CD4-positive, alpha-beta T cell treated with Interferon gamma for 1 hour (primary cell): ENCODE measurements around the gene SYS1.
A peak's percentile ranks its signal among the peaks of the same experiment; 100 is the strongest.

Source experiments
- DNase-seq: peaks from one replicate; pipeline ENCODE4 v3.0.0-alpha.2; 2020

The SYS1 gene

GRCh38 chr20:45362804-45363610, at the start of gene SYS1:
SYS1 (plus strand) TSS chr20:45363156; CDS start chr20:45363532, 376 bp downstream.
- peak; percentile 98 for DNase-seq

- no peak for DNase-seq
Observed at GRCh38 chr20:45313943-45314342, 49.0 kb upstream of the SYS1 start.

GRCh38 chr20:45315672-45316071, 47.3 kb upstream of the SYS1 start:
- no peak for DNase-seq

GRCh38 chr20:45316150-45317080, 46.5 kb upstream of the SYS1 start:
- no peak for DNase-seq

- no peak for DNase-seq
Observed at GRCh38 chr20:45317826-45318225, 45.1 kb upstream of the SYS1 start.

GRCh38 chr20:45318386-45318939, 44.5 kb upstream of the SYS1 start:
- DNase-seq = no peak

GRCh38 chr20:45318948-45319347, 44.0 kb upstream of the SYS1 start:
- no peak for DNase-seq

- DNase-seq = peak; percentile 52
Observed at GRCh38 chr20:45320948-45321595, 41.9 kb upstream of the SYS1 start.

GRCh38 chr20:45322952-45323383, 40.0 kb upstream of the SYS1 start:
- DNase-seq = peak; percentile 47

GRCh38 chr20:45323731-45324130, 39.2 kb upstream of the SYS1 start:
- DNase-seq = no peak

- no peak for DNase-seq
Observed at GRCh38 chr20:45325371-45325770, 37.6 kb upstream of the SYS1 start.

- no peak for DNase-seq
Observed at GRCh38 chr20:45328451-45328850, 34.5 kb upstream of the SYS1 start.

- no peak for DNase-seq
Observed at GRCh38 chr20:45329497-45330319, 33.2 kb upstream of the SYS1 start.

GRCh38 chr20:45330476-45330875, 32.5 kb upstream of the SYS1 start:
- no peak for DNase-seq

- DNase-seq = no peak
Observed at GRCh38 chr20:45336530-45337366, 26.2 kb upstream of the SYS1 start.

- no peak for DNase-seq
Observed at GRCh38 chr20:45337367-45338120, 25.4 kb upstream of the SYS1 start.

GRCh38 chr20:45338121-45339030, 24.6 kb upstream of the SYS1 start:
- no peak for DNase-seq

GRCh38 chr20:45339084-45339483, 23.9 kb upstream of the SYS1 start:
- no peak for DNase-seq

GRCh38 chr20:45339799-45340198, 23.2 kb upstream of the SYS1 start:
- DNase-seq = no peak
